H9 (cell line): Measurements from ENCODE around the gene ANKRD62. TPM values are rescaled to one million over a fixed set of nuclear protein-coding genes. Genes with fewer than 3 reads are reported as not detected.

Experiments
- DNase-seq: peaks from one replicate; pipeline ENCODE4 v3.0.0-alpha.2; 2017
- H2AFZ ChIP-seq: one replicate; pipeline ENCODE4 v1.6.1; 2013; ENCODE audit warnings: mild to moderate bottlenecking, low read length, control low read depth, moderate library complexity
- H2AK5ac ChIP-seq: 2 replicates; pipeline ENCODE4 v1.6.1; 2013; ENCODE audit warnings: low read length, control low read depth, mixed read lengths; ENCODE audit not compliant: insufficient read length
- H2BK120ac ChIP-seq: one replicate; pipeline ENCODE4 v1.6.1; 2013; ENCODE audit warnings: low read depth, mild to moderate bottlenecking, low read length, control low read depth, inconsistent platforms; ENCODE audit not compliant: poor library complexity, severe bottlenecking
- H2BK12ac ChIP-seq: 2 replicates; pipeline ENCODE4 v1.6.1; 2013; ENCODE audit warnings: low read length, control low read depth, mixed read lengths, low read depth; ENCODE audit not compliant: insufficient read length
- H2BK15ac ChIP-seq: 2 replicates; pipeline ENCODE4 v1.6.1; 2013; ENCODE audit warnings: low read depth, low read length, control low read depth
- H2BK20ac ChIP-seq: one replicate; pipeline ENCODE4 v1.6.1; 2013; ENCODE audit warnings: low read depth, mild to moderate bottlenecking, low read length, control low read depth, inconsistent platforms; ENCODE audit not compliant: poor library complexity, severe bottlenecking
- H2BK5ac ChIP-seq: 2 replicates; pipeline ENCODE4 v1.6.1; 2013; ENCODE audit warnings: low read length, control low read depth, mixed read lengths; ENCODE audit not compliant: insufficient read length
- H3K14ac ChIP-seq: 2 replicates; pipeline ENCODE4 v1.6.1; 2013; ENCODE audit warnings: low read length, control low read depth; ENCODE audit not compliant: insufficient read depth
- H3K18ac ChIP-seq: 2 replicates; pipeline ENCODE4 v1.6.1; 2013; ENCODE audit warnings: low read depth, mild to moderate bottlenecking, mixed read lengths, low read length, control low read depth; ENCODE audit not compliant: insufficient read length
- H3K23ac ChIP-seq: 2 replicates; pipeline ENCODE4 v1.6.1; 2013; ENCODE audit warnings: low read length, control low read depth, mixed read lengths, low read depth; ENCODE audit not compliant: insufficient read length
- H3K23me2 ChIP-seq: 2 replicates; pipeline ENCODE4 v1.6.1; 2013; ENCODE audit warnings: low read depth, mild to moderate bottlenecking, mixed read lengths, low read length, control low read depth; ENCODE audit not compliant: insufficient read length, poor library complexity, severe bottlenecking
- H3K27ac ChIP-seq: 2 replicates; pipeline ENCODE4 v1.5.1; 2013; ENCODE audit warnings: low read length, control low read depth, mixed read lengths, low read depth; ENCODE audit not compliant: insufficient read length
- H3K27me3 ChIP-seq: 2 replicates; pipeline ENCODE4 v1.6.1; 2013; ENCODE audit warnings: low read length, control low read depth, inconsistent platforms; ENCODE audit not compliant: insufficient read depth
- H3K4ac ChIP-seq: 2 replicates; pipeline ENCODE4 v1.6.1; 2013; ENCODE audit warnings: low read depth, mild to moderate bottlenecking, control low read depth, inconsistent platforms, low read length, moderate library complexity
- H3K4me1 ChIP-seq: 2 replicates; pipeline ENCODE4 v1.6.1; 2013; ENCODE audit warnings: low read length, control low read depth, inconsistent platforms; ENCODE audit not compliant: insufficient read depth
- H3K4me2 ChIP-seq: 2 replicates; pipeline ENCODE4 v1.6.1; 2013; ENCODE audit warnings: low read length, control low read depth, mixed read lengths; ENCODE audit not compliant: insufficient read length, insufficient read depth
- H3K56ac ChIP-seq: 2 replicates; pipeline ENCODE4 v1.6.1; 2013; ENCODE audit warnings: low read depth, mild to moderate bottlenecking, mixed read lengths, low read length, control low read depth; ENCODE audit not compliant: insufficient read length
- H3K79me1 ChIP-seq: 2 replicates; pipeline ENCODE4 v1.6.1; 2013; ENCODE audit warnings: low read depth, mild to moderate bottlenecking, moderate library complexity, low read length, control low read depth, inconsistent platforms; ENCODE audit not compliant: insufficient read depth, poor library complexity, severe bottlenecking
- H3K79me2 ChIP-seq: 2 replicates; pipeline ENCODE4 v1.6.1; 2013; ENCODE audit warnings: low read length, control low read depth, inconsistent platforms; ENCODE audit not compliant: insufficient read depth
- H3K9ac ChIP-seq: 2 replicates; pipeline ENCODE4 v1.6.1; 2013; ENCODE audit warnings: low read length, control low read depth, mixed read lengths; ENCODE audit not compliant: insufficient read length; ENCODE audit errors: extremely low read depth
- H3K9me3 ChIP-seq: one replicate; pipeline ENCODE4 v1.6.1; 2013; ENCODE audit warnings: low read depth, low read length, inconsistent platforms; ENCODE audit not compliant: control insufficient read depth
- H3T11ph ChIP-seq: one replicate; pipeline ENCODE4 v1.6.1; 2013; ENCODE audit warnings: mild to moderate bottlenecking, low read length, control low read depth, inconsistent platforms
- H4K20me1 ChIP-seq: one replicate; pipeline ENCODE4 v1.6.1; 2013; ENCODE audit not compliant: control insufficient read depth, insufficient read length, insufficient read depth
- H4K5ac ChIP-seq: 2 replicates; pipeline ENCODE4 v1.6.1; 2013; ENCODE audit warnings: low read depth, mild to moderate bottlenecking, mixed read lengths, low read length, control low read depth; ENCODE audit not compliant: insufficient read length
- H4K8ac ChIP-seq: replicated peaks from 2 replicates; pipeline ENCODE4 v1.6.1; 2013; ENCODE audit warnings: low read length, control low read depth, mixed read lengths, low read depth; ENCODE audit not compliant: insufficient read length
- H4K91ac ChIP-seq: 2 replicates; pipeline ENCODE4 v1.6.1; 2013; ENCODE audit warnings: low read depth, mild to moderate bottlenecking, moderate library complexity, mixed read lengths, low read length, control low read depth; ENCODE audit not compliant: insufficient read length
- H3K27ac Mint-ChIP-seq, 3 experiments: 2 replicates in 2 of 3; 3 replicates in 1 of 3; pipeline ENCODE4 v1.8.0; 2020 to 2021; ENCODE audit warnings: mixed read lengths in 3 of 3, mild to moderate bottlenecking in 1 of 3, moderate library complexity in 1 of 3
- H3K27me3 Mint-ChIP-seq: 2 replicates; pipeline ENCODE4 v1.8.0; 2021; ENCODE audit warnings: low read depth, mild to moderate bottlenecking, moderate library complexity, mixed read lengths
- H3K36me3 Mint-ChIP-seq, 3 experiments: 2 replicates in 2 of 3; 3 replicates in 1 of 3; pipeline ENCODE4 v1.8.0; 2020 to 2021; ENCODE audit warnings: low read depth in 3 of 3, mixed read lengths in 3 of 3; ENCODE audit not compliant: insufficient read depth in 1 of 3
- H3K4me1 Mint-ChIP-seq, 2 experiments: 2 replicates each; pipeline ENCODE4 v1.8.0; 2020; ENCODE audit warnings: mixed read lengths in 2 of 2
- H3K4me3 Mint-ChIP-seq, 2 experiments: 2 replicates in 1 of 2; 3 replicates in 1 of 2; pipeline ENCODE4 v1.8.0; 2020 to 2021; ENCODE audit warnings: mild to moderate bottlenecking in 2 of 2, mixed read lengths in 2 of 2, moderate library complexity in 1 of 2
- H3K9me3 Mint-ChIP-seq, 2 experiments: 2 replicates in 1 of 2; 3 replicates in 1 of 2; pipeline ENCODE4 v1.8.0; 2020; ENCODE audit warnings: mild to moderate bottlenecking in 2 of 2, mixed read lengths in 2 of 2, moderate library complexity in 1 of 2
- CTCF ChIP-seq: fragments of 200-600 bp; sonication (generic); conservative IDR thresholded peaks from 3 replicates; pipeline ENCODE4 v1.8.0; 2021; ENCODE audit warnings: antibody characterized with exemption, mild to moderate bottlenecking
- WGBS: extraction: QIAGEN DNeasy Blood & Tissue Kit; methylation state at CpG from one replicate; pipeline ENCODE4 v1.1.7; 2013; ENCODE audit warnings: missing lambda C conversion rate, low lambda C conversion rate, mixed read lengths; ENCODE audit not compliant: insufficient read length; ENCODE audit errors: extremely low coverage; 5-methylcytosine and 5-hydroxymethylcytosine counted together
- total RNA-seq: library from RNA; stranded (reverse); gene quantifications from 2 replicates; pipeline ENCODE4 v1.2.1, GENCODE V29; 2021

Gene ANKRD62
- total RNA-seq, 1 experiment from 2014 or later: not detected

- no peak overlapping the region for H3K27ac ChIP-seq
- H3K4me1 ChIP-seq: no peaks in the 10 kb centered on the region
- no peak overlapping the region for H4K91ac ChIP-seq
- no peaks in the 10 kb centered on the region for H3K23me2 ChIP-seq
- H3K9me3 Mint-ChIP-seq: no peaks in the 10 kb centered on the region
- H3K14ac ChIP-seq: no peak overlapping the region
- peak; percentile 55 for TF ChIP-seq CTCF
- no peak overlapping the region for H2BK120ac ChIP-seq
- no peak for DNase-seq
- H3K18ac ChIP-seq: no peak overlapping the region
- no peaks in the 10 kb centered on the region for H4K20me1 ChIP-seq
- no peaks in the 10 kb centered on the region; the same call in 1 of the 2 replicates for H3K27me3 Mint-ChIP-seq
- H2BK20ac ChIP-seq: no peak overlapping the region
- no peak overlapping the region for H2AK5ac ChIP-seq
- no peaks in the 10 kb centered on the region for H3K79me2 ChIP-seq
- no peak overlapping the region for H3K4me2 ChIP-seq
- no peak overlapping the region for H4K5ac ChIP-seq
- no peak overlapping the region for H4K8ac ChIP-seq
- H3K4ac ChIP-seq: no peak overlapping the region
- H3K9me3 ChIP-seq: no peaks in the 10 kb centered on the region
- WGBS: no CpG with 5 or more reads among the region's 12 CpGs
- H3T11ph ChIP-seq: no peak overlapping the region
- no peaks in the 10 kb centered on the region for H3K36me3 Mint-ChIP-seq
- H3K4me3 Mint-ChIP-seq: no peak overlapping the region
- H3K23ac ChIP-seq: no peak overlapping the region
- no peak overlapping the region for H2BK15ac ChIP-seq
- H2BK12ac ChIP-seq: no peak overlapping the region
- no peak overlapping the region for H2AFZ ChIP-seq
- H3K27me3 ChIP-seq: no peaks in the 10 kb centered on the region
- H3K56ac ChIP-seq: no peak overlapping the region
- no peak overlapping the region for H2BK5ac ChIP-seq
- peaks cover 0 to 8% of the 10 kb centered on the region in 2 experiments; a peak in 2 of 4 replicates for H3K4me1 Mint-ChIP-seq
- no peak overlapping the region for H3K27ac Mint-ChIP-seq
- no peaks in the 10 kb centered on the region for H3K79me1 ChIP-seq
- no peak overlapping the region for H3K9ac ChIP-seq
Observed at GRCh38 chr18:12046751-12047335, 46.8 kb upstream of the ANKRD62 start.
